GM12865 (cell line): ENCODE measurements around the gene ITPR1.

Experiments used
- DNase-seq: peaks from one replicate; pipeline ENCODE4 v3.0.0; 2010; ENCODE audit warnings: low read depth
- H3K4me3 ChIP-seq: 2 replicates; pipeline ENCODE4 v1.5.1; 2011; ENCODE audit warnings: mild to moderate bottlenecking, low read depth, low read length, control low read depth
- CTCF ChIP-seq: IDR thresholded peaks from 2 replicates; pipeline ENCODE4 v1.5.1; 2011; ENCODE audit warnings: low read length, control low read depth, low read depth, inconsistent platforms; ENCODE audit not compliant: insufficient read depth; ENCODE audit errors: missing control alignments

ITPR1 gene

GRCh38 chr3:4707324-4707723, 214.2 kb downstream of the ITPR1 start:
- TF ChIP-seq CTCF: no peak
- no peak for DNase-seq
- H3K4me3 ChIP-seq: no peak overlapping the region

GRCh38 chr3:4708230-4708629, 215.1 kb downstream of the ITPR1 start:
- H3K4me3 ChIP-seq: no peak overlapping the region
- TF ChIP-seq CTCF: no peak
- no peak for DNase-seq

- H3K4me3 ChIP-seq: no peak overlapping the region
- no peak for DNase-seq
- TF ChIP-seq CTCF: no peak
These were observed 216.2 kb downstream of the ITPR1 start for GRCh38 chr3:4709341-4709740.

GRCh38 chr3:4710191-4710590, 217.0 kb downstream of the ITPR1 start:
- H3K4me3 ChIP-seq: no peak overlapping the region
- no peak for TF ChIP-seq CTCF
- no peak for DNase-seq

- no peak overlapping the region for H3K4me3 ChIP-seq
- no peak for TF ChIP-seq CTCF
- DNase-seq: no peak
These were observed 218.5 kb downstream of the ITPR1 start for GRCh38 chr3:4711680-4711992.

DNA sequence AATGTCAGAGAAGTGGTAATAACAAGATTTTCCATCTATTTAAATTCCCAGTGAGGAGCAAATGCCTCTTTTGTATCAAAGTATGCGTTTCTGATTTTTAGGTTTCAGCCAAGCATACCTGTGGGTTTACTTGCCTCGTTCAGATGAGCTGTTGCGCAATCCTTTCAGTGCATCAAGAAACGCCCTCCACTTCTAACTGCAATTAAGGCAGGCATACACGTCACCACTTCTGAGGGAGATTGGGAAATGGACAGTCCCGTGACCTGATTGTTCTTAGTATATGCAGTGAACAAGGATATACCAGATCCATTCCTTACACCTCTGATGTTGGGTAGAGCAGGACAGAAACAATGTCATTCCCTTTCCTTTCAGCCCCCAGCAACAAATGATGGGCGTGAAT, 219.0 kb downstream of the ITPR1 start:
- TF ChIP-seq CTCF: no peak
- no peak for DNase-seq
- H3K4me3 ChIP-seq: no peak overlapping the region

DNA sequence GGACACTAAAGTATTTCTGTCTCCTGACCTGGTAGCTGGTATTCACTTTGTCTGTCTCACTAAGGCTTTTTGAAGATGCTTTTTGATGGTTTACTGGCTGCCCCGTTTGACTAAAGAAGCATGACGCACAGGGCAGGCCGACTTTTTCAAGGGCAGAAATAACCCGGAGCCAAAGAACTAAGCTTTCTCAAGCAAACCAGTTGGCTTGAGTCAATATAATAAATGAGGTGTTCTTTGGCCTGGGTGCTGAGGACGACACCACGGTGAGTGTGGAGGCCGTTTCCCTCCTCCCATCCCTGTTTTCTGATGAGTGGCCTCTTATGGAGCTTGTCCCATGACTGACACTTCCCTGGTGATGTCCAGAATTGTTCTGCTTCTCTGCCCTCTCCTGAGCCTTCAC, 220.9 kb downstream of the ITPR1 start:
- TF ChIP-seq CTCF: no peak

More for the DNA sequence above, 220.9 kb downstream of the ITPR1 start:
- DNase-seq: no peak
- no peak overlapping the region for H3K4me3 ChIP-seq
